Erythroblast (primary cell): ENCODE data around the gene ILF2.

Experiments used
- GATA1 ChIP-seq: IDR thresholded peaks from 2 replicates; pipeline ENCODE4 v1.6.1; 2011; ENCODE audit warnings: low read depth, mild to moderate bottlenecking, control low read depth, low read length, moderate library complexity
- POLR2A ChIP-seq: IDR thresholded peaks from 2 replicates; pipeline ENCODE4 v1.6.1; 2011; ENCODE audit warnings: mild to moderate bottlenecking, low read length

DNA sequence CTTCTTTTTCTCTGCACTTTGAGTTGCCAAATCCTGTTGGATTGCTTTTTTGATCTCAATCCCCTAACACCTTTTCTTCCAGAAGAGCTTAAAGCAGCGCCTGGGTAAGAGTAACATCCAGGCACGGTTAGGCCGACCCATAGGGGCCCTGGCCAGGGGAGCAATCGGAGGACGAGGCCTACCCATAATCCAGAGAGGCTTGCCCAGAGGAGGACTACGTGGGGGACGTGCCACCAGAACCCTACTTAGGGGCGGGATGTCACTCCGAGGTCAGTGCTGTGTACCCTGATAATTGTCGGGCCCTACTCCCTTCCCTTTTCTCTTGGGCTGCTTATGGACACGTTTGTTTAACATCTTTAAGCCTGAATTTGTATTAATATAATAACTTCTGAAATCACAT lies 28.6 kb downstream of the ILF2 start:
- TF ChIP-seq POLR2A (no peak), GATA1 (no peak)
